HG02870 (cell line): ENCODE measurements around the gene CTBP1.

Experiments used
- ATAC-seq: cut with Tn5 transposase; IDR thresholded peaks from one replicate; pipeline ENCODE4 v1.9.1; 2021; ENCODE audit warnings: mild to moderate bottlenecking, moderate library complexity; ENCODE audit not compliant: unreplicated experiment

The CTBP1 gene

DNA sequence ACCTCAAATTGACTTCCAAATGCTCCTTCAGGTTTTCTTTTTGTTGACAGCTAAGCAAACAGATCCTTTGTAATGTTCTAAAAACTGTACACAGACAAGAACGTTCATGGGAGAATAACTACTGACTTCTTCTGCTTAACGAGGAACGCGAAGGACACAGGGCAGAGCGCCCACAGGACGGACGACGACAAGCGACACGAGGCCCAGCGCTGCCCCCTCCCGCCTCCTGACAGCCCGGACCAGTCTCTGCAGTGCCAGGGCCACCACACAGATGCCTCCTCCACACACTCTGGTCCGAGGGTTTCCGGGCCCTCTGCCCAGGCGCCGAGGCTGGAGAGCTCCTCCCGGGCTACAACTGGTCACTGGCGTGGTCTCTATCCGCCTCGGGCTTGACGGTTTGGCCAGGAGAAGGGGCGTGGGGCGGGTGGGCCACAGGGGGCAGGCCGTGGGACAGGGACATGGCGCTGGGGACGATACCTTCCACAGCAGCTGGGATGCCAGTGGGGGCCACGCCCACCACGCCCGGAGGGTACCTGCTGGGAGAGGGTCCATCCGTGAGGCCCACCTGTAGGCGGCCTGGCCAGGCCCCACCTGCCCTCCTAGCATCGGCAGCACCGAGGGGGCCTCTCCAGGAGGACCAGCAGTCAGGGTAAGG lies 36.9 kb downstream of the CTBP1 start:
- ATAC-seq = no peak

GRCh38 chr4:1211371-1211770 lies 37.6 kb downstream of the CTBP1 start:
- ATAC-seq = no peak

- no peak for ATAC-seq
Observed at GRCh38 chr4:1210971-1211370, 38.0 kb downstream of the CTBP1 start.

DNA sequence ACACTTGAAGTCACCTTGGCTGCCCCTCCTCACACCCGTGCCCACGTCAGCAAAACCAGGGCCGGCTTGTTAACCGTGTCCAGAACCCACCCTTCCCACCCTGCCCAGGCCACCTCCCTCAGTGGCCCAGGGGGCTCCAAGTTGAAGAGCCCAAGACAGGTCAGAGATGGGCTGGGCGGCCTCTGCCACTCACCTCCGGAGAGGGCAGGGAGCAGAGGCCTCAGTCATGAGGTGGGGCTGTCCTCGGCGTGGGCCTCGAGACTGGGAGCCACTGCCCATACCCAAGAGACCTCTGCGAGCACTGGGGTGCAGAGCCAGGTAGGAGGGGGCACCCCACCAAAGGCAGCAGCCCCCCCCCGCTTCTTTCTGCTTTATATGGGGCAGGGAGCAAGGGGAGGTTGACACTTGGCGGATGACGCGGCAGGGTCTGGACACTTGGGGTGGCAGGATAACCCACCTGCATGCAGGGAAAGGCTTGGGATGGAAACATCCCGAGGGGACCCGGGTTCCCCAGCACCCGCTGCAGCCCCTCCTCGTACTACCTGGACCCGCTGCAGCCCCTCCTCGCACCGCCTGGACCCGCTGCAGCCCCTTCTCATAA lies 38.6 kb downstream of the CTBP1 start:
- ATAC-seq = no peak

GRCh38 chr4:1209821-1210220 lies 39.1 kb downstream of the CTBP1 start:
- ATAC-seq = no peak

DNA sequence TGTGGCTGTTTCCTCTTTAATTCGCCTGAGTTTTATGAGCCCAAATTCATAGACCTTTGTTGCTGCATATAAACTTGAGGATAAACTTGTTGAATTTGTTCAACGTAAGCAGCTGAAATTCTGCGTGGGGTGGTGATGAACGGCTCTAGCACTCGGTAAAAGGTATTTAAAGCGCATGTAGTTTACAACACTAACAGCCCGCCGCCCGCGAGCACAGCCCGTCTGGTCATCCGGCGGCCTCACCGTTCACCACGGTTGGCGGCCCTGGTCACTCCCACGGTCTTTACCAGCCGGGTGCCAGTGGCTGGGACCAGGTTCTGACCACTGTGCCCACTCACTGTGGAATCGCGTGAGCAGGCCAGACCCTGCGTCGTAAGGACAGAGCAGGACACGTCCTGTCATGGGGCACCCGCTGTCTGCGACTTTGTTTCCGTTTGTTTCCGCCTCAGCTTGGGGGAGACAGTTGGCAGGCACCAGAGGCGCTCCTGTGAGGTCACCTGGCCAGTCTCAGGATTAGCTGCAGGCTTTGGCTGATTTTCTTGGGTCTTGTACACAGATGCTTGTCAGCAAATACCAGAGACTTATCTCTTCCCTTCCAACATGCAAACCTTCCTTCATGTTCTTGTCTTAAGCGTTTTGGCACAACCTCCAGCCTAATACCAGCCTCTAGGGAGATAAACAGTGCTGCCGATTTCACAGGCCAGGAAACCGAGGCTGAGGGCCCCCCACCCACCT lies 39.8 kb downstream of the CTBP1 start:
- ATAC-seq = no peak

GRCh38 chr4:1208266-1208961 lies 40.5 kb downstream of the CTBP1 start:
- ATAC-seq = no peak

DNA sequence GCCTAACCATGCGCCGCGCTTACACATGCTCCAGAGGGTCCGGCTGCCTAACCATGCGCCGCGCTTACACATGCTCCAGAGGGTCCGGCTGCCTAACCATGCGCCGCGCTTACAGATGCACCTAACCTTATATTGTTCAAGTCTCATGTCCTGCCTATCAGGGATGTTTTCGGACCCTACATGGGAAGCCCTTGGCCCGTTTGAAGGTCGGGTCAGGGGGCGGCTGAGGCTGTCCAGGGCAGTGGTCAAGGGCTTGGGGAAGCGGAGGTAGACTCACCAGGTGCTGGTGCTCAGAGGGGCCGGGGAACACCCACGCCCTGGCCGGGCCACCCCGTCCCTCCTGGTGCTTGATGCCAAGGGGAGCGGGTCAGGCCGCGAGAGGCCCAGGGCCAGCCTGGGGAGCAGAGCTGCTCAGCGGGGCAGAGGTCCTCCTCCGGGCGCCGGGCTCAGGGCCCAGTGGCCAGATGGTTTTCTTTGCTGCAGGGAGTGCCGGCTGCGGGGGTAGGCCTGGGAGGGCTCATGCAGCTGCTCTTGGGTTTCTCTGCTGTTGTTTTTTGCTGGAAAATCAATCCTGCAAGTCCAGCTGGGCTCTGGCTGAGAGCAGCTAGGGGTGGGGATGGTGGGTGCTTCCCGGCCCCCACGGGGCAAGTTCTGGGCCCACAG lies 41.2 kb downstream of the CTBP1 start:
- ATAC-seq = no peak

- no peak for ATAC-seq
Observed at GRCh38 chr4:1207157-1207470, 41.8 kb downstream of the CTBP1 start.

GRCh38 chr4:1206299-1207156 lies 42.4 kb downstream of the CTBP1 start:
- ATAC-seq = no peak

- no peak for ATAC-seq
Observed at GRCh38 chr4:1205586-1206298, 43.2 kb downstream of the CTBP1 start.

DNA sequence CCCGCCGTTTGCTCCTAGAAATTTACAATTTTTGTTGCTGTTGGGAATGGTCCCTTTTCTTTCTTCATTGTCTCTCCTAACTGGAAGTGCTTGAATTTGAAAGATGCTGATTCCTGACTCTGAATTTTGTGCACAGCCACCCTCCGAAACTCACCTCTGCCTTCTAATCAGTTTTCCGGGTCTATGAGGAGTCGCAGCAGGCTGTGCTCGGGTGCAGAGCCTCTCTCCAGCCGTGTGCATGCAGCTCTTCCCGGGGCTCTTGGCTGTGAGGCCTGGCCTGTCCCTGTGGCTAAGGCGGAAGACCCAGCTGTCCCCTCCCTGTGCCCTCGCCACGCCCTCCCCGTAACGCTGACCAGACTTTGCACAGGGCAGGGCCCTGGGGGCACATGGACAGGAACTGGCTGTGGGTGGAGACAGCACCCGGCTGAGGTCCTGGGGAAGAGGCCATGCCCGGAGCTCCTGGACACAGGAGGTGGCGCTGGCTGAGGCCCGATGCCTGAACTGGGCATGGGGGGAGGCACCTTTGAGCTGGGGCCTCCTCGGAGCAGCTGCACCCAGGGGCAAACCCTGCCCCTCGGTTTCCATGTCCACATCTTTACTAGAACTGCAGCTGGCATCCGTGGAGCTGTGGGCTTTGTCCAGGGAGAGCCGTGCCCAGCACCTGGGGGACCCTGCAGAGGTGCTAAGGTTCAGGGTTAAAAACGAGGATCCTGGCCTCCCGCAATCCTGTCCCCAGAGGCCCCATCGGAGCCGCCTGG lies 43.9 kb downstream of the CTBP1 start:
- ATAC-seq = no peak

DNA sequence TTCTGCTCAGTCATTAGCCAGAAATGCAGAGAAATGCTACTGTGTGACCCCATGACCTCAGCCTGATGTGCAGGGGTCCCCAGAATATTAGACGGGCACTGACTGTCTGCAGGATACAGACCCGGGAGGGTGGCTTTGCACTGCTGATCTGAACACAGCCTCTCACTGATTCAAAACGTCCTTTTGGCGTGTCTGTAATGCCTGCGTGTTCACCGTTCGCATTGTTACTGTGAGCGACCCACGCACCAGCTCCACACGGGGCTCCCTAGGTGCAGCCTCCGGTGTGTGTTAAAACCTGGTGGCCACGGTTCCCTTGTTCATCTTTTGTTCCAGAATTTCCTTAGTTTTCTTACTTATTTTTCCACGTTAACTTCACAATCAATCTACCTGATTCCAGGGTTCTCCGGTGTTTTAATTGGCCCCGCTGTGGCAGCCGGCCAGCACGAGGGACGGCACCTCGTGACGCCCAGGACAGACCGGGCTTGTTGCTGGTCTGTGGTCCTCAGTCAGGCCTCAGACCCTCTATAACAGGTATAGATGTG lies 44.6 kb downstream of the CTBP1 start:
- no peak for ATAC-seq

- no peak for ATAC-seq
Observed at GRCh38 chr4:1203026-1203616, 45.8 kb downstream of the CTBP1 start.

GRCh38 chr4:1202526-1203011 lies 46.4 kb downstream of the CTBP1 start:
- no peak for ATAC-seq

DNA sequence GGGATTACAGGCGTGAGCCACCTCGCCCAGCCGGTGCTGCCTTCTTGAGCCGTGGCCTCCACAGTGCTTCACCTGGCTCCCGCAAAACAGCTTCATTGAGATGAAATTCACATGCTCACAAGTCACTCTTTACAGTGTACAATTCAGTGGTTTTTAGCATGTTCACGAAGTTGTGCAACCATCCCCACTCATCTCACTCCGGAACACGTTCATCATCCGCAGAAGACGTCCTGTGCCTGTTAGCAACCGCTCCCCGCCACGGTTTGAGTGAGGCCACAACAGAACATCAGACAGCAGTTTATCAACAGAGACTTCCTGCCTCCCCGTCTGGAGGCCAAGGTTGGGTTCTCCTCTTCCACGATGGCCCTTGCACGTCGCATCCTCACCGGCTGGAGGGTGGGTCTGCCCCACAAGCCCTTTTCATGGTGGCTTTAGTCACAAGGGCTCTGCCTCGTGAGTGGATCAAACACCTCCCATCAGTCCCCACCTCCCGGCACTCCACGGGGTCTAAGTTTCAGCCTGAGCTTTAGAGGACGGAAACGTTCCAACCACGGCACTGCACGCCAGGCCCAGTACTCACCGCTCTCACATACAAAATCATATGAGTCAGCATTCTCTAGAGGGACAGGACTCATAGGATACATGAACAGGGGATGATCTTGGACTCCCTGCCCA lies 46.9 kb downstream of the CTBP1 start:
- ATAC-seq = peak; percentile 40

- no peak for ATAC-seq
Observed at GRCh38 chr4:1200425-1201035, 48.4 kb downstream of the CTBP1 start.
